Pancreas (tissue), 10 donors: ENCODE data around the gene DMD. TPM values are rescaled to one million over a fixed set of nuclear protein-coding genes. Genes with fewer than 3 reads are reported as not detected.

Experiments used
- ATAC-seq, 4 donors: fragments of 200-7000 bp; cut with Tn5 transposase; one replicate each; pipeline versions ENCODE4 v1.8.0 to v1.9.1; 2020; ENCODE audit warnings: mild to moderate bottlenecking in 4 of 4, moderate library complexity in 4 of 4
- DNase-seq, 6 donors: peaks; one replicate each; pipeline ENCODE4 v3.0.0-alpha.2; 2020
- FAIRE-seq: peaks from 2 replicates; lab custom pipeline; 2012; peaks lifted over from hg19 to GRCh38; lab: Jason Lieb, UNC
- H3K27ac ChIP-seq, 4 donors: fragments of 200-600 bp; sonication (generic); 1 replicate in 3 of 4; 2 replicates in 1 of 4; pipeline versions ENCODE4 v1.5.0 to v1.8.0; 2020
- H3K27me3 ChIP-seq, 4 donors: fragments of 200-600 bp; one replicate each; pipeline ENCODE4 v1.8.0; 2021
- H3K36me3 ChIP-seq, 3 donors: fragments of 200-600 bp; sonication (generic) in 1 of 3; one replicate each; pipeline versions ENCODE4 v1.5.0 to v1.8.0; 2020 to 2021
- H3K4me1 ChIP-seq, 3 donors: fragments of 200-600 bp; one replicate each; pipeline ENCODE4 v1.8.0; 2021
- H3K4me3 ChIP-seq, 4 donors: fragments of 200-600 bp; sonication (generic) in 2 of 4; one replicate each; pipeline versions ENCODE4 v1.5.0 to v1.8.0; 2020 to 2021
- H3K9me3 ChIP-seq, 4 donors: fragments of 200-600 bp; one replicate each; pipeline ENCODE4 v1.8.0; 2021
- WGBS, 2 donors: extraction: QIAGEN DNeasy Blood & Tissue Kit; methylation state at CpG; one replicate each; pipeline ENCODE4 v1.1.7; 2013; 5-methylcytosine and 5-hydroxymethylcytosine counted together
- intact Hi-C, 3 donors: fragments of 100-400 bp; cut with DNase I; formaldehyde crosslinking; loops; one replicate each; pipeline versions ENCODE4 v1.11.1 to v1.14.2; 2022
- polyA plus RNA-seq, 2 donors: library from polyadenylated mRNA; stranded (reverse); fragments of 200-250 nt; gene quantifications; one replicate each; pipeline ENCODE4 v1.2.3, GENCODE V29; 2013
- total RNA-seq, 6 donors: library from RNA; stranded (reverse); fragmentation: NEBNext Ultra II Directional in 4 of 6; extraction: Animal tissue kit (Norgen Biotek cat#: 25700) in 4 of 6; gene quantifications; one replicate each; pipeline versions ENCODE4 v1.2.1 to v1.2.4, GENCODE V29; 2021 to 2023
- TF ChIP-seq, protein P1 (sequence below), 4 donors: fragments of 200-600 bp; sonication (generic) in 3 of 4; IDR thresholded peaks; one replicate each; pipeline versions ENCODE4 v1.5.0 to v1.8.0; 2021; ENCODE audit warnings: antibody characterized with exemption in 4 of 4
- donor health status: healthy with polysubstance abuse.
- donor health status: DM: no; HTN: no; CAD: no; lungs with moderate emphysema.
- donor health status: DM: no; HTN: no; CAD: no.
- donor health status: control.
- donor health status: control.
- donor health status: Bipolar disorder and iron deficiency.
- donor health status: DM: yes; HTN: yes; CAD: no.
- donor health status: DM: no; HTN: no; CAD: no.
- donor health status: DM: no; HTN: no; CAD: no.
- donor health status: DM: yes; HTN: yes; CAD: no.

The DMD gene
- total and polyA plus RNA-seq, 8 donors, result 9.1 to 46.5 (median 32.1) TPM

DNA sequence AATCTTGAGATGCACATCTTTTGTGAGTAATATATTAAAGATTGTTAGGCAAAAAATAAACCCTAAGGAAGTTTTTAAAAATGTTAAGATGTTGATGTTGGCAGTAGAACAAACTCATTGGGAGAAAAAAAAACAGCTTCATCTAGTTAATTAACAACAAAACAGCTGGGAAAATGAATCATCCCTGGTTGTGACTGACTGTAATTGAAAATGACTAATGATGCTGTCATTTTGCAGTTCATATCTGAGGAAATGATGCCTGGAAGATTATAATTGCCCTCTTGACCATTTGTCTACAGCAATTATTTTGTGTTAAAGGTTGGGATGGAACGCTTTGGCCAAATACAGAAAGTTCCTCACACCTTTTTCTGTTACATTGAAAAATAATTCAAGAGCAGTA, 1379.1 kb downstream of the DMD start:
- DNase-seq, result no peak
- H3K36me3 ChIP-seq, result no peaks in the 10 kb centered on the region
- no peak overlapping the region for H3K27ac ChIP-seq
- WGBS, 2 donors, result 0 to 51% methylated on average over 1 of the region's 1 CpG
- no peak overlapping the region for H3K4me3 ChIP-seq
- FAIRE-seq, result no peak
- no peaks in the 10 kb centered on the region for H3K4me1 ChIP-seq
- no peaks in the 10 kb centered on the region for H3K27me3 ChIP-seq
- no peak for ATAC-seq
- intact Hi-C loops, result no loop called here
- TF ChIP-seq, protein P1, sequence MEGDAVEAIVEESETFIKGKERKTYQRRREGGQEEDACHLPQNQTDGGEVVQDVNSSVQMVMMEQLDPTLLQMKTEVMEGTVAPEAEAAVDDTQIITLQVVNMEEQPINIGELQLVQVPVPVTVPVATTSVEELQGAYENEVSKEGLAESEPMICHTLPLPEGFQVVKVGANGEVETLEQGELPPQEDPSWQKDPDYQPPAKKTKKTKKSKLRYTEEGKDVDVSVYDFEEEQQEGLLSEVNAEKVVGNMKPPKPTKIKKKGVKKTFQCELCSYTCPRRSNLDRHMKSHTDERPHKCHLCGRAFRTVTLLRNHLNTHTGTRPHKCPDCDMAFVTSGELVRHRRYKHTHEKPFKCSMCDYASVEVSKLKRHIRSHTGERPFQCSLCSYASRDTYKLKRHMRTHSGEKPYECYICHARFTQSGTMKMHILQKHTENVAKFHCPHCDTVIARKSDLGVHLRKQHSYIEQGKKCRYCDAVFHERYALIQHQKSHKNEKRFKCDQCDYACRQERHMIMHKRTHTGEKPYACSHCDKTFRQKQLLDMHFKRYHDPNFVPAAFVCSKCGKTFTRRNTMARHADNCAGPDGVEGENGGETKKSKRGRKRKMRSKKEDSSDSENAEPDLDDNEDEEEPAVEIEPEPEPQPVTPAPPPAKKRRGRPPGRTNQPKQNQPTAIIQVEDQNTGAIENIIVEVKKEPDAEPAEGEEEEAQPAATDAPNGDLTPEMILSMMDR (IDR thresholded peaks at IDR 0.05), result no peak
- no peaks in the 10 kb centered on the region for H3K9me3 ChIP-seq

DNA sequence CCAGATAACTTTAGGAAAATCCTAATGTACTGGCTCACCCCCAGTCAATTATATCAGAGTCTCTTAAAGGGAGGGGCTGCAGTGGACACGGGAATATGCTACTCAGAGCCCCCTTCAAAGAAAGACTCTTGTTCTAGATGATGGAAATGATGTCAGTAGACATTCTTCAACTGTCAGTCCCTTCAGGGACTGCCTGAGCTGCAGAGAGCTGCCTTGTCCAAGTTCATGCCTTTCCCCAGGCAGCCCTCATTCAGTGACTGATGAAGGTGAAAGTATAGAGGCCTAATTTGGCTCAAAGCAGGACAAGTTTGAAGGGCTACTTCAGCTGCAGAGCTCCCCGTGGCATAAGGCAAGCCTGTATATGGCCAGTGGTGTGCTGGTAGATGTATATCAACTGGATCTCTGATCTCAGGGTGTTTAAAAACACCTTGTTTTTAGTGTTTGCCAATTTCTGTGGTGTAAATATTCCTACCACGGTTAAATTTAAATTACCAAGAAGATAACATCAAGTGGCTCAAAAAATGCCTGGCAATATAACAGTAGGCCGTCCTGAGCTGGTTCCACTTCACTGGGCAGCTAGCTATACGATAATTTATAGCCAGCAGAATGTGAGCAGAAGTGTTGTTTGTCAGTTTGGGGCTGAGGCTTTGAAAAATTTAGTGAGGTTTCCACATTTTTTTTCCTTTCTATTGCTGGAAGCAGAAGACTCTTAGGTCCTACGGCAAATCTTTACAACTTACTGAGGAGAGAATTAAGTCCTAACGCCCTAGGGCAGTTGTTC, 1390.7 kb downstream of the DMD start:
- no peaks in the 10 kb centered on the region for H3K36me3 ChIP-seq
- FAIRE-seq (no peak), DNase-seq (no peak), ATAC-seq (no peak)
- H3K27ac ChIP-seq, result no peak overlapping the region
- H3K4me3 ChIP-seq, result no peak overlapping the region
- TF ChIP-seq, protein P1 (IDR thresholded peaks at IDR 0.05), result no peak
- H3K4me1 ChIP-seq, result no peaks in the 10 kb centered on the region
- no peaks in the 10 kb centered on the region for H3K27me3 ChIP-seq
- WGBS, 2 donors, result 61 to 71% methylated on average over 7 of the region's 7 CpGs
- no peaks in the 10 kb centered on the region for H3K9me3 ChIP-seq
- intact Hi-C loops, result no loop called here

DNA sequence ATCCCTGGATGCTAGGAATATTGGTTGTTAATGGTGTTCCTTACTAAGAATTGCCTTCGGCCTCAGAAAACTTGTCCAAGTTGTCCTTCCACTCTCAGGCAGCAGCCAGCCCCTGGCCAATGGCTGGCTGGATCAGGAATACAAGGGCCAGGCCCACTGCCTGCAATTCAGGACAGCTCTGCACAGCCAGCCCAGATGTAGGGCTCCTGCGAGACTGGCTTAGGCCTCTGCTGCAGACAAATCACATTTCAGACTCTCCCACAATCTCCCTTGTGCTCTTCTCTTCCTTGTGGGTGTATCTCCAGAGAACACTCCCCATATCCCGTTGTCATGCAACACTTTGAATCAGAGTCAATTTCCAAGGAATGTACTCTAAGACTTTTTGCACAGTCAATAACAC, 1391.9 kb downstream of the DMD start:
- no peak for FAIRE-seq
- ATAC-seq, result no peak
- no peak overlapping the region for H3K4me3 ChIP-seq
- H3K27ac ChIP-seq, result no peak overlapping the region
- no peaks in the 10 kb centered on the region for H3K4me1 ChIP-seq
- H3K9me3 ChIP-seq, result no peaks in the 10 kb centered on the region
- intact Hi-C loops, result no loop called here
- TF ChIP-seq, protein P1 (IDR thresholded peaks at IDR 0.05), result no peak
- no peaks in the 10 kb centered on the region for H3K27me3 ChIP-seq
- 64 to 67% methylated on average over 3 of the region's 3 CpGs for WGBS, 2 donors
- H3K36me3 ChIP-seq, result no peaks in the 10 kb centered on the region
- DNase-seq, result no peak

DNA sequence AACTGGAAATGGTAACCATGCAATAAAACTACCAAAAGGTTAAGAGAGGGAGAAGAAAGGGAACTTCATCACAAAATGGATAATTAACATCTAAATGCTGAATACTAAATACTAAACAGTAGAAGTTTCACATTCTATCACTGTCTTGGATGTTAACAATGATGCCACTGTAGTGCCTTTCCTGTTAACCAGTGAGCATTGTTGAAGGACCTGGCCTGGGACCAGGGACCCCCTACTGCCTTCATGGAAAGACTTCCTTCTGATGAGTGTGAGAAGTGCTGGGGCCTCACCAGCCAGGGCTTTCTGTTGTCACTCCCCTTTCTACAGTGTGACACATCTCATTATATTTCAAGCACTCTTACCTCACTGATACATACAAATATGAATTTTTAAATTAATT, 1400.2 kb downstream of the DMD start:
- TF ChIP-seq, protein P1 (IDR thresholded peaks at IDR 0.05), result no peak
- Histone ChIP-seq H3K4me3 (no peak overlapping the region), H3K27me3 (no peaks in the 10 kb centered on the region), H3K27ac (no peak overlapping the region), H3K9me3 (no peaks in the 10 kb centered on the region), H3K4me1 (no peaks in the 10 kb centered on the region), H3K36me3 (no peaks in the 10 kb centered on the region)
- no peak for FAIRE-seq
- intact Hi-C loops, result no loop called here
- no peak for DNase-seq
- no peak for ATAC-seq

DNA sequence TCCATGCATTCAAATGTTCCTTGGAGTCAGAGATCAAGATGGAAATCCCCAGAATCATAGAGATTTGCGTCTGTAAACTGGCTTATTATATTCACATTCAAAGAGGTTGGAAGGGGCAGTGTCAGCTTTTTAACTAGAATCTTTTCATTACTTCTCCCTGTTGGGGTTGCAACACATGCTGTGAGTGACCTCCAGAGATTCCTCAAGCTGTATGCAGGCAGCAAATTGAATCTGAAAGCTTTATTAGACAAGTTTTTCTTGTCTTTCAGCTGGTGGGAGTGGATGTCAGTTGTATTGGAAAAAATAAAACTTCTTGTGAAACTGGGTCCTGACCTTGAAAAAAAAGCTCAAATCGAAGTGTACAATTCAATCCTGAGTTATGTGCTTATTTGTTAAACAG, 1403.0 kb downstream of the DMD start:
- H3K27me3 ChIP-seq, result no peaks in the 10 kb centered on the region
- TF ChIP-seq, protein P1 (IDR thresholded peaks at IDR 0.05), result no peak
- ATAC-seq (no peak), FAIRE-seq (no peak), DNase-seq (no peak)
- H3K36me3 ChIP-seq, result no peaks in the 10 kb centered on the region
- H3K9me3 ChIP-seq, result no peaks in the 10 kb centered on the region
- H3K27ac ChIP-seq, result no peak overlapping the region
- no peaks in the 10 kb centered on the region for H3K4me1 ChIP-seq
- intact Hi-C loops, result no loop called here
- H3K4me3 ChIP-seq, result no peak overlapping the region
- 21 to 22% methylated on average over 2 of the region's 2 CpGs for WGBS, 2 donors
